Measurements from ENCODE around the gene ZNF442.

DNA sequence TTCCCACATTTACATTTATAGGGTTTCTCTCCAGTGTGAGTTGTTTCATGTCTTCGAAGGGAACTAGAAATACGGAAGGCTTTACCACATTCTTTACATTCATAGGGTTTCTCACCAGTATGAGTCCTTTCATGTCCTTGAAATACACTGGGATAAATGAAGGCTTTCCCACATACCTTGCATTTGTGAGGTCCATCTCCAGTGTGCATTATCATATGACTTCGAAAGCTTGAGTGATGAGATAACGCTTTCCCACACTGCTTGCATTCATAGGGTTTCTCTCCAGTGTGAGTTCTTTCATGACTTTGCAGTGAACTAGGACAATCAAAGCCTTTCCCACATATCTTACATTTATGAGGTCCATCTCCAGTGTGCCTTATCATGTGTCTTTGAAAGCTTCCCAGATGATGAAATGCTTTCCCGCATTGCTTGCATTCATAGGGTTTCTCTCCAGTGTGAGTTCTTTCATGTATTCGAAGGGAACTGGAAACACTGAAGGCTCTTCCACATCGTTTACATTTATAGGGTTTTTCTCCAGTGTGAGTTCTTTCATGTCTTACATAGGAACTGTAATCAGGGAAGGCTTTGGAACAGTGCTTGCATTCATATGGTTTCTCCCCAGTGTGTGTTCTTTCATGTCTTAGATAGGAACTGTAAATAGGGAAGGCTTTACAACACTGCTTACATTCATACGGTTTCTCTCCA lies 15.1 kb downstream of the ZNF442 start:
- TF ChIP-seq EZH2 (IDR thresholded peaks at IDR 0.05) (no peak), POLR2AphosphoS5 (IDR thresholded peaks at IDR 0.05; ENCODE audit: borderline replicate concordance, low read depth, low read length) (no peak)

All from SK-N-MC (cell line).